GM12878 (cell line): Measurements from ENCODE around the gene PHF21B. TPM values are rescaled to one million over a fixed set of nuclear protein-coding genes. Genes with fewer than 3 reads are reported as not detected.

Experiments
- ATAC-seq: fragments of 200-7000 bp; cut with Tn5 transposase; 3 replicates; pipeline ENCODE4 v1.9.1; 2020; ENCODE audit warnings: mild to moderate bottlenecking, moderate library complexity
- BruUV-seq: library from RNA; stranded (reverse); fragments of 400-500 nt; replicated peaks from 2 replicates; lab custom pipeline; 2021; lab: Mats Ljungman, UMichigan
- CTCF ChIA-PET: fragments of 300-600 bp; sonication (Branson Sonifier 250); formaldehyde crosslinking; extraction: SDS; loops from one replicate; lab custom pipeline; 2021; ENCODE audit warnings: inconsistent platforms; lab: Yijun Ruan, JAX
- POLR2A ChIA-PET: fragments of 350-600 bp; formaldehyde crosslinking; extraction: SDS; loops from one replicate; lab custom pipeline; 2021; ENCODE audit warnings: inconsistent platforms; lab: Charles Lee
- RAD21 ChIA-PET: fragments of 300-600 bp; sonication (Branson Sonifier 250); formaldehyde crosslinking; loops from one replicate; lab custom pipeline; 2023; ENCODE audit warnings: antibody characterized with exemption; ENCODE audit not compliant: unreplicated experiment; lab: Charles Lee
- SMC1A ChIA-PET: fragments of 300-600 bp; sonication (Branson Sonifier 250); formaldehyde crosslinking; loops from one replicate; lab custom pipeline; 2023; ENCODE audit not compliant: unreplicated experiment, uncharacterized antibody; lab: Charles Lee
- DNase-seq: peaks from one replicate; pipeline ENCODE4 v3.0.0-alpha.2; 2011; ENCODE audit warnings: low read depth, low spot score
- FAIRE-seq: peaks from 3 replicates; lab custom pipeline; 2011; peaks lifted over from hg19 to GRCh38; lab: Jason Lieb, UNC
- H2AFZ ChIP-seq: 2 replicates; pipeline ENCODE4 v1.6.0; 2011; ENCODE audit warnings: low read depth, low read length, control low read depth; ENCODE audit not compliant: control insufficient read depth
- H3K27ac ChIP-seq: 2 replicates; pipeline ENCODE4 v1.5.1; 2011; ENCODE audit warnings: control low read depth; ENCODE audit not compliant: control insufficient read depth, insufficient read depth
- H3K27me3 ChIP-seq, 2 experiments: replicated peaks in 1 of 2; 2 replicates each; pipeline versions ENCODE4 v1.6.0 to v1.6.1; 2011; ENCODE audit warnings: low read length in 1 of 2; ENCODE audit not compliant: control insufficient read depth in 2 of 2, insufficient read depth in 2 of 2
- H3K36me3 ChIP-seq, 2 experiments: 2 replicates each; pipeline ENCODE4 v1.5.1; 2011; ENCODE audit warnings: low read length in 1 of 2; ENCODE audit not compliant: control insufficient read depth in 2 of 2, insufficient read depth in 2 of 2
- H3K4me1 ChIP-seq: 2 replicates; pipeline ENCODE4 v1.6.1; 2011; ENCODE audit warnings: mild to moderate bottlenecking, low read length, moderate library complexity, mixed read lengths; ENCODE audit not compliant: control insufficient read depth, insufficient read depth
- H3K4me2 ChIP-seq: 2 replicates; pipeline ENCODE4 v1.6.0; 2011; ENCODE audit warnings: control low read depth; ENCODE audit not compliant: control insufficient read depth, insufficient read depth
- H3K4me3 ChIP-seq: fragments of 200-600 bp; sonication (generic); 2 replicates; pipeline ENCODE4 v1.5.1; 2016
- H3K79me2 ChIP-seq: 2 replicates; pipeline ENCODE4 v1.6.0; 2011; ENCODE audit warnings: low read length; ENCODE audit not compliant: control insufficient read depth, insufficient read depth
- H3K9ac ChIP-seq: 2 replicates; pipeline ENCODE4 v1.8.0; 2011; ENCODE audit warnings: low read length, control low read depth, mixed read lengths; ENCODE audit not compliant: control insufficient read depth, insufficient read depth
- H3K9me3 ChIP-seq: replicated peaks from 3 replicates; pipeline ENCODE4 v1.5.1; 2011; ENCODE audit warnings: mild to moderate bottlenecking, low read length; ENCODE audit not compliant: control insufficient read depth, insufficient read depth
- H4K20me1 ChIP-seq: 2 replicates; pipeline ENCODE4 v1.6.0; 2011; ENCODE audit not compliant: control insufficient read depth, insufficient read depth
- ATF7 ChIP-seq: fragments of 450-650 bp; IDR thresholded peaks from 2 replicates; pipeline ENCODE4 v1.6.1; 2016; ENCODE audit warnings: low read depth, mild to moderate bottlenecking
- BACH1 ChIP-seq: fragments of 450-650 bp; IDR thresholded peaks from 2 replicates; pipeline ENCODE4 v1.6.1; 2017; ENCODE audit warnings: mild to moderate bottlenecking, borderline replicate concordance
- CBX3 ChIP-seq: fragments of 200-600 bp; sonication (generic); IDR thresholded peaks from 2 replicates; pipeline ENCODE4 v1.6.1; 2016; ENCODE audit warnings: low read depth, borderline replicate concordance
- EGR1 ChIP-seq, 2 experiments: IDR thresholded peaks; 1 replicate in 1 of 2; 2 replicates in 1 of 2; pipeline ENCODE4 v1.6.1; 2011 to 2012; ENCODE audit warnings: low read depth in 2 of 2, low read length in 2 of 2, borderline replicate concordance in 1 of 2, mild to moderate bottlenecking in 1 of 2, moderate library complexity in 1 of 2
- GABPA ChIP-seq: IDR thresholded peaks from 2 replicates; pipeline ENCODE4 v1.6.1; 2014; ENCODE audit warnings: antibody characterized with exemption, low read depth, mild to moderate bottlenecking, inconsistent platforms
- IRF4 ChIP-seq: IDR thresholded peaks from 2 replicates; pipeline ENCODE4 v1.6.1; 2011; ENCODE audit warnings: low read depth, low read length
- POLR2AphosphoS5 ChIP-seq: IDR thresholded peaks from 2 replicates; pipeline ENCODE4 v1.6.1; 2011; ENCODE audit warnings: mild to moderate bottlenecking, low read length, inconsistent platforms
- RFX5 ChIP-seq: IDR thresholded peaks from 2 replicates; pipeline ENCODE4 v1.6.1; 2011; ENCODE audit warnings: low read depth, low read length, improper control_type of control experiment
- ZBTB40 ChIP-seq: fragments of 450-650 bp; IDR thresholded peaks from 2 replicates; pipeline ENCODE4 v1.6.1; 2016; ENCODE audit warnings: mild to moderate bottlenecking, moderate library complexity, borderline replicate concordance
- WGBS: methylation state at CpG from one replicate; pipeline ENCODE4 v1.1.6; 2016; ENCODE audit warnings: low lambda C conversion rate; ENCODE audit not compliant: insufficient replicate concordance, insufficient coverage; ENCODE audit errors: missing lambda C conversion rate; 5-methylcytosine and 5-hydroxymethylcytosine counted together
- in situ Hi-C: fragments of 300-500 bp; cut with MboI; formaldehyde crosslinking; loops from 9 replicates; pipeline ENCODE4 v1.14.3; 2018; ENCODE audit warnings: mixed read lengths
- intact Hi-C: fragments of 100-400 bp; cut with micrococcal nuclease; formaldehyde crosslinking; loops from one replicate; pipeline ENCODE4 v1.14.2; 2022; ENCODE audit not compliant: unreplicated experiment
- polyA plus RNA-seq, 11 experiments: library from polyadenylated mRNA; depleted of rRNA in 4 of 11; unstranded in 6 of 11; stranded (reverse) in 5 of 11; fragments of >200 nt; fragmentation: Nextera tagmentation in 4 of 11; fragmentation: Illumina TruSeq in 1 of 11; extraction: Ambion mirVana in 4 of 11; extraction: Trizol in 1 of 11; gene quantifications; 1 replicate in 1 of 11; 2 replicates in 10 of 11; pipeline versions ENCODE4 v1.2.1 to v1.2.3, GENCODE V29; 2011 to 2016; ENCODE audit warnings: inconsistent platforms in 2 of 11, missing spikeins in 2 of 11, low read depth in 1 of 11
- total RNA-seq, 4 experiments: library from RNA; depleted of rRNA in 3 of 4; stranded (reverse); fragments of >200 nt in 3 of 4; fragmentation: Illumina TruSeq in 1 of 4; extraction: Trizol in 1 of 4; gene quantifications; 2 replicates each; pipeline versions ENCODE4 v1.2.1 to v1.2.3, GENCODE V29; 2013 to 2021

PHF21B gene
- total and polyA plus RNA-seq, 10 of the 15 experiments (the other 5 are each of a cell fraction or from before 2014, with no cell fraction given): 0.03 to 0.35 TPM; not detected in 8

- TF ChIP-seq POLR2AphosphoS5 (no peak), EGR1 (IDR thresholded peaks at IDR 0.05; ENCODE audit: borderline replicate concordance in 1 of 2, low read depth in 2 of 2, low read length in 2 of 2) (no peak)
Observed at GRCh38 chr22:45059296-45059695, 49.5 kb upstream of the PHF21B start (continued).

DNA sequence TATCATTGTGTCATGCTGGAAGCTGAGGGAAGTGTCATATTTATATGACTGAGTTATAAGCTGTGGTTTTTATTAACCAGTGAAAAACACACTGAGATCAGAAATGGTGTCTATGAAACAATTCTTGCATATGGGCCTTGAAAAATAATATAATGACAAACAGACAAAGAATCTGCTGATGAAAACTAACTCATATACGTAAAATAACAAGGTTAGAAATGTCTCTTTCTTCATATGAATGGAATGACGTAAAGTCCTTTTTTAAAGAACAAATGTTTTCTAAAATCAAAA is 48.8 kb upstream of the PHF21B start:
- Histone ChIP-seq H4K20me1 (no peaks in the 10 kb centered on the region), H3K9me3 (no peaks in the 10 kb centered on the region), H3K4me2 (no peak overlapping the region), H3K36me3 (no peaks in the 10 kb centered on the region), H3K79me2 (no peaks in the 10 kb centered on the region), H3K9ac (no peak overlapping the region), H3K27ac (no peak overlapping the region), H3K4me1 (no peaks in the 10 kb centered on the region), H3K27me3 (no peaks in the 10 kb centered on the region; a peak in 2 of 4 replicates), H3K4me3 (no peak overlapping the region), H2AFZ (no peak overlapping the region)
- DNase-seq (no peak), FAIRE-seq (no peak), ATAC-seq (no peak)
- POLR2A ChIA-PET: interaction anchor here (0.7 kb wide), 1 partner anchor 226 kb away, joined by 4 read pairs; no protein-coding TSS in a partner anchor
- CTCF ChIA-PET: no interaction called here
- in situ Hi-C loops (no loop called here), intact Hi-C loops (no loop called here)
- no peak for TF ChIP-seq IRF4
- TF ChIP-seq ATF7: no peak
- no peak for TF ChIP-seq CBX3
- TF ChIP-seq RFX5: no peak
- TF ChIP-seq GABPA: no peak
- no peak for TF ChIP-seq ZBTB40
- no peak for TF ChIP-seq BACH1
- WGBS: 72% methylated on average over 2 of the region's 2 CpGs
- BruUV-seq: no TSS peak
- RAD21 ChIA-PET: no interaction called here
- SMC1A ChIA-PET: interaction anchor here (1.3 kb wide), 1 partner anchor 9 kb away, joined by 5 read pairs; no protein-coding TSS in a partner anchor
